Left lobe of liver (tissue), 2 donors: Measurements from ENCODE around the gene NDUFAF8. TPM values are rescaled to one million over a fixed set of nuclear protein-coding genes. Genes with fewer than 3 reads are reported as not detected.

Source experiments
- ATAC-seq: fragments of 200-7000 bp; cut with Tn5 transposase; one replicate; pipeline ENCODE4 v1.9.1; 2020; ENCODE audit warnings: mild to moderate bottlenecking, moderate library complexity
- DNase-seq: peaks from one replicate; pipeline ENCODE4 v3.0.0-alpha.2; 2020; ENCODE audit warnings: low spot score
- total RNA-seq: library from RNA; stranded (reverse); gene quantifications from one replicate; pipeline ENCODE4 v1.2.1, GENCODE V29; 2021
- donor health status: DM: no; HTN: no; CAD: no; lungs with moderate emphysema.
- donor health status: DM: no; HTN: yes; CAD: no.

NDUFAF8 gene
- total RNA-seq, 1 donor from 2014 or later = 33.3 TPM

DNA sequence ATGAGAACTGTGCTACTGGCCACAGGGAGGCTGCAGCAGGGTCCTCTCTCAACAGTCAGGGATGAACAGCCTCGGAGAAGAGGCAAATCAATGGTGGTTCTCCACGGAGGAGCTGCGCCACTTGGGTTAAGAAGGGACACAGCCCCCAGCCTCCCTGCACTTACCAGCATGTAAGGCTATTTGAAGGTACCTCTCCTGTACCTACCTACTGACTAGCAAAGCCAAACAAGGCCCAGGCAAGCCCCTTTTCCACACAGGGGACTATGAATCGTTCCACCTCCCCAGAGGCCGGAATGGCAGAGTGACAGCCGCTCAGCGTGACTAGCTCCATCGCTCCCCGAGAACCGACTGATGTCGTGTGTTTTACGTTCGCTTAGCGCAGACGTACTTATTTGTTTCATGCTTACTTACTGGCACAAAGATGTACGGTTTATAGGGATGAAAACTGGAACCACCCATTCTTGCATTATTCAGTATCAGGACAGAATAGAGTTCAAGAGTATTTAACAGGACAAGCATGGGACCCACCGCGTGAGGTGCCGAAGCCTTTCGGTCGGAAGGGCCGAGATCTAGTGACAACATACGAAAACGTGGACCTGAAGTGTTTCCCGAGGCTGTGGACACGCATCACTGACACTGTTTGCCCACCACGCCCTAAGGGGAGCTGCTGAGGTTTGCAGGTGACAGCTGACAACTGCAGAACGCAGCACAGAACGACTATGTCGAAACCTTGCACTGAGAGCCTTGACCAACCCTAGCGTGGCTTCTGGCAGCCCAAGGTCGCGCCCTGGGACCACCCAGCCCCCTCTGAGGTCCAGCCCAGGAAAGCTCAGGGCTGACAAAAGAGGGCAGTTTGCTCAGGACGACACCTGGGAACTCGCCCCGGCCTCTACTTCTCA lies 1.3 kb upstream of the NDUFAF8 start:
- no peak for ATAC-seq
- DNase-seq = no peak

- no peak for ATAC-seq
Measured at GRCh38 chr17:81238490-81238814, 666 bp upstream of the NDUFAF8 start.

GRCh38 chr17:81239714-81240555 lies 817 bp downstream of the NDUFAF8 start:
- ATAC-seq = peak; percentile 2

More at GRCh38 chr17:81238490-81238814, 666 bp upstream of the NDUFAF8 start:
- DNase-seq = no peak

GRCh38 chr17:81240761-81241160 lies 1.6 kb downstream of the NDUFAF8 start:
- ATAC-seq (no peak), DNase-seq (no peak)

More at GRCh38 chr17:81239714-81240555, 817 bp downstream of the NDUFAF8 start:
- no peak for DNase-seq

- DNase-seq (no peak), ATAC-seq (no peak)
Measured at GRCh38 chr17:81241203-81241602, 2.1 kb downstream of the NDUFAF8 start.

GRCh38 chr17:81241648-81242420 lies 2.7 kb downstream of the NDUFAF8 start:
- ATAC-seq = no peak
- no peak for DNase-seq

- no peak for DNase-seq
- ATAC-seq = no peak
Measured at GRCh38 chr17:81242421-81243332, 3.6 kb downstream of the NDUFAF8 start.

- no peak for ATAC-seq
- no peak for DNase-seq
Measured at GRCh38 chr17:81243333-81243664, 4.2 kb downstream of the NDUFAF8 start.

GRCh38 chr17:81244358-81245023 lies 5.4 kb downstream of the NDUFAF8 start:
- no peak for ATAC-seq
- DNase-seq = no peak

DNA sequence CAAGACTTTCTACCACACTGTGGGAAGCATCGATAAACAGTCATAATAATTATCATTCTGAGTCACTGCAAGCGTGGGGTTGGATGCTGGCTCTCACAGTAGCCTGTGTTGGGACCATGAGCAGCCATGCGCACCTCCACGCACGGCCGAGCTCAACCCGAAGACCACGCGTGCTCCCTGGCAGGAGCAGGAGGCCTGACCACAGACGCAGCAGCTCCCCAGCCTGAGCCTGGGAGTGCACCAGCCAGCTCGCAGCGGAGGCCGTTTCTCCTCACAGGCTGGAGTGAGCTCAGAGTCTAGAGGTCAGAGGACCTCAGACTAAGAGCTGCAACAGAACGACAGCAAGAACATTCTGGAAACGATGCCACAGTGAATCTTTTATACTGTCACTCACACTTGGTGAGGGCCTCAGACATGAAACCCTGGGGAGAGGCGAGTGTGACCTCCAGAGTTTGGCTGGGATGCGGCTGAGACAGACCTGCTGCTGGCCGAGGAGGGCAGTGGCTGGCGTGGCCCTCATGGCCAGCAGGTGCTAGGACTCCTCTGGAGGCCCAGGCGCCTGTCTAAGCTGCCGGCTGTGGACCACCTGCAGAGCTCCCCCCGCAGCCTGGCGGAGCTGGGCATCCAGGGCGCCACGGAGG lies 6.0 kb downstream of the NDUFAF8 start:
- ATAC-seq (peak; percentile 70), DNase-seq (no peak)

DNA sequence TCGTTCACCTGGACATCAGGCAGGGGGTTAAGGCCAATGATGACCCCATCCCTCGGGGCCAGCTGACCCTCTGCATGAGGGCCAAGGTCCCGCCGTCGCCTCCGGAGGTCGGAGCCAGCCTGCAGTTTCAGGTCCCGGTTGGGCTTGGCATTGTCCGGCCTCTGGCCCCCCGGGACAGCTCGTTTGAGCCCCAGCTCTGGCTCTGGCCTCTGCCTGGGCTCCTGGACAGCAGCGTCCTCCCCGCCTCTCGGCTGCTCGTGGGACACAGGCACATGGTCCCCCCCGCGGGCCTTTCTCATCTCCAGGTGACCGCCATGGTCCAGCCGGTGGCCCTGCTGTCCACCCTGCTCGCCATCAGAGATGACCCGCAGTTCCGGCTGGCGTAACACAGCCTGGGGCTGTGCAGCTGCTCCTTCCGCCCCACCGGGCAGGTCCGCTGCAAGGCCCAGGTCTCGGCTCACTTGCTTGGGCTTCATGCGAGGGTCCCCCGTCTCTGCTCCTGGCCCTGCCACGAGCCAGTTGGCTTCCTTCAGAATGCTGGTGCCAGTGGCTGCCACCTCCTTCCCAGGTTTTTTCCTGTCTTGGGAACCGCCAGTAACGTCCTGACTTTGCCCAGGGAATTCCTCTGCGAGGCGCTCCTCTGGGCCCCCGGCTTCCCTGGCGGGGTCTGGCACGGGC lies 6.7 kb downstream of the NDUFAF8 start:
- no peak for DNase-seq
- peak; percentile 56 for ATAC-seq

DNA sequence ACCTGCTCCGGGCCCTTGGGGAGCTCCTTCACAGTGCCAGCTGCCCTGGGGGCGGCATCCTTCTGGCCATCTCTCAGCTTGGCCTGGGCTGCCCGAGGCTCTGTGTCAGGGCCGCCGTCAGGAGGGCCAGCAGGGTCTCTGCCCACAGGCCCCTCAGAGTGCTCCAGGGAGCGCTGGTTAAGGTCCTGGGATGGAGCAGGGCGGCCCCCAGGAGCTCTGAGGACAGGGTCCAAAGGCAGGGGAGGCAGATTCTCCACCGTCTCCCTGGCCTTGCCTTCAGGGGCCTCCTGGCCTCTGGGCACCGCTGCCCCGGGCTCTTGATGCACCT lies 7.2 kb downstream of the NDUFAF8 start:
- peak; percentile 1 for ATAC-seq
- no peak for DNase-seq

GRCh38 chr17:81246679-81247338 lies 7.7 kb downstream of the NDUFAF8 start:
- no peak for DNase-seq
- no peak for ATAC-seq

DNA sequence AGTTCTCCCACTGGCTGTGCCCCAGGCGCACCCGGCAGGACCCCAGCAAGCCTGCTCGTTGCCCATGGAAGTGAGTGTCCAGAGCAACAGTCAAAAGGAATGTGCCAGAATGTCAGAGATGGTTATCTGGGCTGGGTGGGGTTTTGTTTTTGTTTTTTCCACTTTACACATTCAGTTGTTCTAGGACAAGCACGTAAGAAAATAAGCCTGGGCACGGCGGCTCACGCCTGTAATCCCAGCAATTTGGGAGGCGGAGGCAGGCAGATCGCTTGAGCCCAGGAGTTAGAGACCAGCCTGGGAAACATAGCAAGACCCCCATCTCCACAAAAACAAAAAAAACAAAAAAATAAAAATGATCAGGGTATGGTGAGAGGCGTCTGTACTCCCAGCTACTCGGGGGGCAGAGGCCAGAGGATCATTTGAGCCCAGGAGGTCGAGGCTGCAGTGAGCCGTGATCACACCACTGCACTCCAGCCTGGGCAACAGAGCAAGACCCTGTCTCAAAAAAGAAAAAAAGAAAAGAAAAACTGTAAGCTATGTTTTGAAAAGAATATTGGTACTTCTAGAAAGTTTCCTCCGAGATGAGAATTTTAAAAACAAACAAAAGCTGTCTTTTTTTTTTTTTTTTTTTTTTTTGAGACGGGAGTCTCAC lies 8.3 kb downstream of the NDUFAF8 start:
- ATAC-seq = no peak
- DNase-seq = no peak

DNA sequence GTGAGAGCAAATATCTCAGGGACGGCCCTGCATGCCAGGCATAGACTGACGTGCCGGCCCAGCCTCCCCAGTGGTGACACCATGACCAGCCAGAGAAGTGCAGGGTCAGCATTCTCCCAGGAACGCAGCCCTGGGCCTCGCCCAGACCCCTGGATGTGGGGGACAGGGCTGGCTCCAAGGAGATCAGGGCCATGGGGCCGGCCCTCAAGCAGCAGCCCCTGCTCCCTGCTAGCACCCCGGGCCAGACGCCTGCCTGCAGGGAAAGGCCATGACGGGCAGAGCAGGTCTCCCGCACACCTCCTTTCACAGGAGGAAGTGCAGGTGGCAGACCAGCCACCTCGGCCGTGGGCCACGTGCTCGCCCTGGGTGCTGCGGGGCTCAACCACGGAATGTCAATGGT lies 9.5 kb downstream of the NDUFAF8 start:
- no peak for DNase-seq

GRCh38 chr17:81249223-81250040 lies 10.3 kb downstream of the NDUFAF8 start:
- DNase-seq = no peak
- no peak for ATAC-seq

More for the DNA sequence above, 9.5 kb downstream of the NDUFAF8 start:
- ATAC-seq = no peak
